SHP77 treated with DMSO at 0.1 percent for 48 hours (cell line): ENCODE results near the gene CERS4.
"Not testable (repeated sequence)": the region's sequence is repeated elsewhere in the genome, so short reads cannot be mapped to it uniquely, and the experiment has no call there.

Source experiments
- DNase-seq: peaks from one replicate; lab custom pipeline; 2025; lab: John Stamatoyannopoulos, UW

CERS4 gene

GRCh38 chr19:8208922-8209461 is at the start of gene CERS4:
Gene CERS4 (plus strand): TSS chr19:8209370. CDS start chr19:8251077, 41,707 bp downstream.
- no peak for DNase-seq

- peak; percentile 14 for DNase-seq
Observed at GRCh38 chr19:8161135-8161646, 48.0 kb upstream of the CERS4 start.

- DNase-seq, result no peak
Observed at GRCh38 chr19:8163759-8164158, 45.4 kb upstream of the CERS4 start.

GRCh38 chr19:8167985-8168384 is 41.2 kb upstream of the CERS4 start:
- DNase-seq, result no peak

GRCh38 chr19:8168537-8168936 is 40.6 kb upstream of the CERS4 start:
- no peak for DNase-seq

GRCh38 chr19:8174706-8175105 is 34.5 kb upstream of the CERS4 start:
- no peak for DNase-seq

GRCh38 chr19:8180018-8180417 is 29.2 kb upstream of the CERS4 start:
- peak; percentile 35 for DNase-seq

- no peak for DNase-seq
Observed at GRCh38 chr19:8184274-8184673, 24.9 kb upstream of the CERS4 start.

- DNase-seq, result no peak
Observed at GRCh38 chr19:8185343-8186068, 23.7 kb upstream of the CERS4 start.

GRCh38 chr19:8192221-8192820 is 16.8 kb upstream of the CERS4 start:
- no peak for DNase-seq

GRCh38 chr19:8194528-8195267 is 14.5 kb upstream of the CERS4 start:
- DNase-seq, result no peak

GRCh38 chr19:8196271-8196927 is 12.8 kb upstream of the CERS4 start:
- no peak for DNase-seq

GRCh38 chr19:8203288-8204120 is 5.7 kb upstream of the CERS4 start:
- not testable (repeated sequence) for DNase-seq

- no peak for DNase-seq
Observed at GRCh38 chr19:8204961-8205360, 4.2 kb upstream of the CERS4 start.

GRCh38 chr19:8206147-8207087 is 2.8 kb upstream of the CERS4 start:
- DNase-seq, result peak; percentile 56

- DNase-seq, result not testable (repeated sequence)
Observed at GRCh38 chr19:8207326-8207725, 1.8 kb upstream of the CERS4 start.

- DNase-seq, result no peak
Observed at GRCh38 chr19:8208119-8208921, 850 bp upstream of the CERS4 start.

- no peak for DNase-seq
Observed at GRCh38 chr19:8209462-8210378, 550 bp downstream of the CERS4 start.
